Measurements from ENCODE around the gene MYOM1. TPM values are rescaled to one million over a fixed set of nuclear protein-coding genes. Genes with fewer than 3 reads are reported as not detected.

MYOM1 gene
- total RNA-seq, 4 donors from 2014 or later = 0.23 to 2.5 (median 0.52) TPM

DNA sequence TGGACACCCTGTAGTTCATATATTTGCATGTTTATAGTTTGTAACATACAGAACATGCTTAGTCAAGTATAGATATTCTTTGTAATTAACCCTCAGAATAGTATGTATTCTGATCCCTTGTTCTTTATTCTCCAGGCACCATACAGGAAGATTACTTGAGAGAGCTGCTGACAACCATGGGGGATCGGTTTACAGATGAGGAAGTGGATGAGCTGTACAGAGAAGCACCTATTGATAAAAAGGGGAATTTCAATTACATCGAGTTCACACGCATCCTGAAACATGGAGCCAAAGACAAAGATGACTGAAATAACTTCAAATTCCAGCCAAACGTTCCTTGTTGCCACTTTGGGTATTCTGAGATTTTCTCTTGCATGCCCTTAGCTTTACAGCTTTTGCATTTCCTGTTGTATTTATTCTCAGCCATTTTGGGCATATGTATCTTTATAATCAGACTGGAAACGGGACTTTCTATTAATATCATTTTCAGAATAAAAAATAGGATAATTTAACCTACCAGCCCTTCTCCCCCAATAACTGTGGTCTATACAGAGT, 35.9 kb upstream of the MYOM1 start:
- peaks cover 0 to 65% (median 24%) of the 10 kb centered on the region in 3 donors for H3K4me1 ChIP-seq
- peak overlapping the region in 2 of 4 donors; percentile 69 to 74 for H3K27ac ChIP-seq
- DNase-seq = no peak
- TF ChIP-seq, protein P1, sequence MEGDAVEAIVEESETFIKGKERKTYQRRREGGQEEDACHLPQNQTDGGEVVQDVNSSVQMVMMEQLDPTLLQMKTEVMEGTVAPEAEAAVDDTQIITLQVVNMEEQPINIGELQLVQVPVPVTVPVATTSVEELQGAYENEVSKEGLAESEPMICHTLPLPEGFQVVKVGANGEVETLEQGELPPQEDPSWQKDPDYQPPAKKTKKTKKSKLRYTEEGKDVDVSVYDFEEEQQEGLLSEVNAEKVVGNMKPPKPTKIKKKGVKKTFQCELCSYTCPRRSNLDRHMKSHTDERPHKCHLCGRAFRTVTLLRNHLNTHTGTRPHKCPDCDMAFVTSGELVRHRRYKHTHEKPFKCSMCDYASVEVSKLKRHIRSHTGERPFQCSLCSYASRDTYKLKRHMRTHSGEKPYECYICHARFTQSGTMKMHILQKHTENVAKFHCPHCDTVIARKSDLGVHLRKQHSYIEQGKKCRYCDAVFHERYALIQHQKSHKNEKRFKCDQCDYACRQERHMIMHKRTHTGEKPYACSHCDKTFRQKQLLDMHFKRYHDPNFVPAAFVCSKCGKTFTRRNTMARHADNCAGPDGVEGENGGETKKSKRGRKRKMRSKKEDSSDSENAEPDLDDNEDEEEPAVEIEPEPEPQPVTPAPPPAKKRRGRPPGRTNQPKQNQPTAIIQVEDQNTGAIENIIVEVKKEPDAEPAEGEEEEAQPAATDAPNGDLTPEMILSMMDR (IDR thresholded peaks at IDR 0.05) = no peak
- TF ChIP-seq POLR2A (IDR thresholded peaks at IDR 0.05) = no peak
- WGBS, 2 donors = 56 to 66% methylated on average over 5 of the region's 5 CpGs
- H3K9me3 ChIP-seq = no peaks in the 10 kb centered on the region
- no peaks in the 10 kb centered on the region for H3K27me3 ChIP-seq
- intact Hi-C loops (cut with DNase I) = no loop called here
- H3K36me3 ChIP-seq = peaks cover 9 to 62% (median 26%) of the 10 kb centered on the region in 3 donors
- no peak overlapping the region for H3K4me3 ChIP-seq

DNA sequence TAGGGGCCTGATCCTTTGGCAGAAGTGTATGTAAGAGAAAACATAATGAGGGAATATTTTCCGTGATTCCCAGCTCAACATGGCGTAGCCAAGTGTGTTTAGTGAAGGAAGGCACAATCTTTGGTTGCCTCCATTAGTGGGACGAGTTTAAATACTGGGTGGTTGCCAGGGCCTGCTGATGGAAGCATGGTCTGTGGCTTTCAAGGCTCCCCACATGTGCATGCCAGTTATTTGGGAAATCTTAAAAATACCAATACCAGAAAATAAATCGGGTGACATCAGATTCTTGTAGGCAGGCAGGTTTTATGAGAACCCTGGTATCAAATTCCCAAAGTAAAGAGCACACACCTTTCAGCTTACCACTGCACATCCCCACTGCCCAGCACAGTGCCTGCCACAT, 35.0 kb upstream of the MYOM1 start:
- peaks cover 9 to 66% (median 26%) of the 10 kb centered on the region in 3 donors for H3K36me3 ChIP-seq
- no peak overlapping the region for H3K27ac ChIP-seq
- no peaks in the 10 kb centered on the region for H3K27me3 ChIP-seq
- no peak overlapping the region for H3K4me3 ChIP-seq
- no peak for DNase-seq
- H3K9me3 ChIP-seq = no peaks in the 10 kb centered on the region
- intact Hi-C loops (cut with DNase I) = no loop called here
- H3K4me1 ChIP-seq = peaks cover 0 to 66% (median 31%) of the 10 kb centered on the region in 3 donors
- no peak for TF ChIP-seq POLR2A (IDR thresholded peaks at IDR 0.05)
- TF ChIP-seq, protein P1 (IDR thresholded peaks at IDR 0.05) = no peak
- whole genome bisulfite sequencing, 2 donors = 88% methylated on average over 4 of the region's 4 CpGs

DNA sequence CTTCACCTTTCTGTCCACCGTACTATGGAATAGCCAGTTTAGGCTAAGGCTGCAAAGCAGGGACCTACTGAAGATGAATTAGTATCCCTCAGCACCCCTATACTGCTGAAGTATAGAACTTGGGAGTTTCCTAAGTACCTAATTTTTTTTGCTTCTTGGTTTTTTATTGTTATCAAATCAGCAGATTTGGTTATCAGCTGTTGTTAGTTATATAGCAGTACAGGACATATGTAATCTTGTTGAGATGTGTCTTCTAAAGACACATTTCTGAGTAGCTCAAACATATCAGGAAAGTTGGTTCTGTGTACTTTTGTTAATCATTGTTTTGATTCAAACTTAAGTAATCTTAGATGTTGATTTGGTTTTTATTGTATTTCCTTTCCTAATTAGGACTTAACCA, 33.1 kb upstream of the MYOM1 start:
- peak overlapping the region in 1 of 4 donors; percentile 21 for H3K27ac ChIP-seq
- H3K4me3 ChIP-seq = no peak overlapping the region
- 82 to 86% methylated on average over 1 of the region's 1 CpG for WGBS, 2 donors
- H3K36me3 ChIP-seq = peaks cover 9 to 56% (median 18%) of the 10 kb centered on the region in 3 donors
- peaks cover 5 to 76% (median 36%) of the 10 kb centered on the region in 3 donors for H3K4me1 ChIP-seq
- TF ChIP-seq POLR2A (IDR thresholded peaks at IDR 0.05) = no peak
- TF ChIP-seq, protein P1 (IDR thresholded peaks at IDR 0.05) = no peak
- DNase-seq = no peak
- intact Hi-C loops (cut with DNase I) = no loop called here
- H3K27me3 ChIP-seq = no peaks in the 10 kb centered on the region
- no peaks in the 10 kb centered on the region for H3K9me3 ChIP-seq

DNA sequence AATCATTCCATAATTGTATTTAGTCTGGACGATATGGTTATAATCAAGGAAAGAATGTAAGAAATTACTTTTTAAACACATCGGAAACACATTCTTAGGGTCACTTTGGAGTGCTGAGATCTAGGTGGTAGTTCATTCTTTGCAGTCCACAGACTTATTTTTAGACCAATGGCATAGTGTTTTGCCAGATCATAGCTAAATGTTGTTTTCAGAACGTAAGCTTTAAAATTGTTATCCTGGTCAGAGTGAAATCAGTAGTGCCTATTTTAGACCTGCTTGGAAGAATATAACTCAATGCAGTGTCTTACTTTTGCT, 32.2 kb upstream of the MYOM1 start:
- TF ChIP-seq, protein P1 (IDR thresholded peaks at IDR 0.05) = no peak
- no peak for TF ChIP-seq POLR2A (IDR thresholded peaks at IDR 0.05)
- 56 to 72% methylated on average over 3 of the region's 3 CpGs for WGBS, 2 donors
- no peak for DNase-seq
- Histone ChIP-seq H3K36me3 (peaks cover 9 to 47% (median 16%) of the 10 kb centered on the region in 3 donors), H3K27ac (peak overlapping the region in 3 of 4 donors; percentile 59 to 100 (median 99)), H3K27me3 (no peaks in the 10 kb centered on the region), H3K4me3 (peak overlapping the region in 2 of 4 donors; percentile 0 to 27), H3K9me3 (no peaks in the 10 kb centered on the region), H3K4me1 (peaks cover 5 to 69% (median 35%) of the 10 kb centered on the region in 3 donors)
- intact Hi-C loops (cut with DNase I) = no loop called here

DNA sequence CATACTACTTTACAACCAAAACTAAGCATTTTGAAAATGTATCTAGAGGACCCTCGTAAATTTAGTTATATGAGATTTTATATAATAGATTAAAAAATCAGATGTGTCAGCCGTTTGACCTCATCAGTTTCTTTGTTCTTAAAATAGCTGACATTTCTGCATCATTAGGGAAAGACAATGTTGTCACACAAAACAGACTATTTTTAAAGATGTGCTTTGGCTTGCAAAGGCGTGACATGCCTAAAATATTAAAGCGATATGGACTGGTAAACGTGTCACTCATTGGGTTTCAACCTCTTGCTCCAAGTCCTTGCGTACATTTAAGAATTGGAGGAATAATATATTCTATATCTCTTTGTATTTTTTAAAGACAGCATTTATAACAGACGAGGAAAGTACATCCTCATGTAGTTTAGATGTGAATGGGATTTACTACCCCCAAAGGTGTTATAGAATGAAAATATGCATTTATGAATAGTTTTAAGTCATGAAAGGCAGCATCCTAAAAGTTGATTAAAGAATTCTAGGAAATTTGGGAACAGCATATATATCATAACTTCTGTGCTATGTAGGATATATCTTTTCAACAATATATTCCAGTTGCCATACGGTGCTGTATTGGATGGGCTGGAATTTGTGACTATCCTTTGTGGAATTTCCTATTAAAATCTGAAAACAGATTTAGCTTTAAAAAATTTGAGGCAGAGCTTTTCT, 31.6 kb upstream of the MYOM1 start:
- peak overlapping the region in 3 of 4 donors; percentile 59 to 100 (median 99) for H3K27ac ChIP-seq
- H3K4me1 ChIP-seq = peaks cover 5 to 69% (median 29%) of the 10 kb centered on the region in 3 donors
- no peaks in the 10 kb centered on the region for H3K9me3 ChIP-seq
- H3K4me3 ChIP-seq = peak overlapping the region in 1 of 4 donors; percentile 27
- H3K27me3 ChIP-seq = no peaks in the 10 kb centered on the region
- TF ChIP-seq, protein P1 (IDR thresholded peaks at IDR 0.05) = no peak
- TF ChIP-seq POLR2A (IDR thresholded peaks at IDR 0.05) = no peak
- H3K36me3 ChIP-seq = peaks cover 9 to 42% (median 16%) of the 10 kb centered on the region in 3 donors
- 53 to 62% methylated on average over 8 of the region's 8 CpGs for WGBS, 2 donors
- intact Hi-C loops (cut with DNase I) = no loop called here
- no peak for DNase-seq
